ENCODE results near the gene MPEG1.

MPEG1 gene

GRCh38 chr11:59187035-59187434 lies 25.7 kb downstream of the MPEG1 start:
- no peak for DNase-seq

GRCh38 chr11:59186130-59186594 lies 26.6 kb downstream of the MPEG1 start:
- DNase-seq, result peak; percentile 27

GRCh38 chr11:59185386-59185945 lies 27.3 kb downstream of the MPEG1 start:
- DNase-seq, result no peak

- no peak for DNase-seq
These were observed 27.9 kb downstream of the MPEG1 start for GRCh38 chr11:59184691-59185339.

- no peak for DNase-seq
These were observed 29.0 kb downstream of the MPEG1 start for GRCh38 chr11:59183771-59184170.

- no peak for DNase-seq
These were observed 30.1 kb downstream of the MPEG1 start for GRCh38 chr11:59182457-59183151.

GRCh38 chr11:59181746-59182456 lies 30.8 kb downstream of the MPEG1 start:
- no peak for DNase-seq

- no peak for DNase-seq
These were observed 31.8 kb downstream of the MPEG1 start for GRCh38 chr11:59180907-59181306.

- no peak for DNase-seq
These were observed 32.5 kb downstream of the MPEG1 start for GRCh38 chr11:59180168-59180776.

- no peak for DNase-seq
These were observed 33.6 kb downstream of the MPEG1 start for GRCh38 chr11:59179121-59179520.

- no peak for DNase-seq
These were observed 34.3 kb downstream of the MPEG1 start for GRCh38 chr11:59178402-59178801.

GRCh38 chr11:59176330-59176729 lies 36.4 kb downstream of the MPEG1 start:
- DNase-seq, result no peak

- no peak for DNase-seq
These were observed 37.6 kb downstream of the MPEG1 start for GRCh38 chr11:59175091-59175501.

GRCh38 chr11:59174664-59175033 lies 38.1 kb downstream of the MPEG1 start:
- no peak for DNase-seq

- DNase-seq, result no peak
These were observed 38.6 kb downstream of the MPEG1 start for GRCh38 chr11:59173964-59174663.

- no peak for DNase-seq
These were observed 39.4 kb downstream of the MPEG1 start for GRCh38 chr11:59173080-59173963.

GRCh38 chr11:59172345-59173079 lies 40.2 kb downstream of the MPEG1 start:
- DNase-seq, result peak; percentile 6

- peak; percentile 84 for DNase-seq
These were observed 41.0 kb downstream of the MPEG1 start, which contains the start of gene DTX4 for GRCh38 chr11:59171508-59172322. Gene DTX4 (plus strand): TSS chr11:59172132. CDS start chr11:59172596, 464 bp downstream.

- DNase-seq, result no peak
These were observed 48.7 kb downstream of the MPEG1 start for GRCh38 chr11:59164028-59164427.

Data from CD4-positive, alpha-beta T cell treated with Interleukin-4 for 4 hours (primary cell).